HG02623 (cell line): Measurements from ENCODE around the gene WEE1.
"Not testable (repeated sequence)": the region's sequence is repeated elsewhere in the genome, so short reads cannot be mapped to it uniquely, and the experiment has no call there.

ENCODE experiments used
- ATAC-seq: cut with Tn5 transposase; IDR thresholded peaks from one replicate; pipeline ENCODE4 v1.9.1; 2021; ENCODE audit warnings: moderate library complexity; ENCODE audit not compliant: unreplicated experiment

The WEE1 gene

GRCh38 chr11:9619004-9619403 lies 45.5 kb downstream of the WEE1 start:
- no peak for ATAC-seq

- no peak for ATAC-seq
Observed at GRCh38 chr11:9619971-9620370, 46.5 kb downstream of the WEE1 start.

GRCh38 chr11:9622353-9622752 lies 48.9 kb downstream of the WEE1 start:
- not testable (repeated sequence) for ATAC-seq

- ATAC-seq, result not testable (repeated sequence)
Observed at GRCh38 chr11:9623053-9623452, 49.6 kb downstream of the WEE1 start.

- ATAC-seq, result no peak
Observed at GRCh38 chr11:9624448-9624847, 51.0 kb downstream of the WEE1 start.

GRCh38 chr11:9625162-9625561 lies 51.7 kb downstream of the WEE1 start:
- ATAC-seq, result no peak

- no peak for ATAC-seq
Observed at GRCh38 chr11:9625728-9626127, 52.3 kb downstream of the WEE1 start.

- no peak for ATAC-seq
Observed at GRCh38 chr11:9626496-9627394, 53.3 kb downstream of the WEE1 start.

GRCh38 chr11:9629064-9629463 lies 55.6 kb downstream of the WEE1 start:
- ATAC-seq, result no peak

GRCh38 chr11:9633679-9634078 lies 60.2 kb downstream of the WEE1 start:
- ATAC-seq, result no peak

- no peak for ATAC-seq
Observed at GRCh38 chr11:9636691-9637090, 63.2 kb downstream of the WEE1 start.

- ATAC-seq, result no peak
Observed at GRCh38 chr11:9639099-9639498, 65.6 kb downstream of the WEE1 start.
